Measurements from ENCODE around the gene THAP12. TPM values are rescaled to one million over a fixed set of nuclear protein-coding genes. Genes with fewer than 3 reads are reported as not detected.

Gene THAP12
- total and polyA plus RNA-seq, 2 experiments from 2014 or later = 20.1 to 36.0 TPM

DNA sequence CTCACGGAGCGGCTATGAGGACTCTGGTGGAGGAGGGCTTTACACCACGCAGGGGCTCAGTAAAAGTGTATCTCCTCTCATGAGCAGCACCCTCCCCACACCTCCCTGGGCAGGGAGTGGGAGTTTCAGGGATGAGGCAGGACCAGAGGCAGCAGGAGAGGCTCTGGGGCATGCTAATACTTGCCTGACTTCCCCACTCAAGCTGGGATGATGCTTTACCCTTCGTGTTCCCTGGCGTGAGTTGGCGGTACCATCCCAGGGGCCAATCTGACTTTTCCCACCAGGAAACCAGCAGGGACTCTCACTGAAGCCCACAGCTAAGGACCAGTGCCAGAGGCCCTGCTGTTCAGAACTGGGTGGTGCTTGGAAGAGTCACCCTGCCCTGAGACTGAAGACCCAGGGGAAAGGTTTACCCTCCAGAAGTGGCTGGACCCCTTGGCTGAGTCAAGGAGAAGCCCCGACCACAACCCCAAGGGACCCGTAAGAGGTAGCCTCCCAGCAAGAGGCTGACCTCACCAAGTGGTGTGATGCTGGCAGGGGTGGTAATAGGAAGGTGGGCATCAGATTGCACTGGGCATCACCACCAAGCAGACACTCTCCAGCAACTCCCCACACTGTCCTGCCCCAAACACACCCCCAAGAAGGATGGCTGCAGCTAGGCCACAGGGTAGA lies 65.6 kb downstream of the THAP12 start:
- DNase-seq (ENCODE audit: low spot score) (no peak), ATAC-seq (no peak)
- Mint-ChIP-seq H3K27ac (no peak overlapping the region), H3K4me1 (peaks cover 12% of the 10 kb centered on the region), H3K27me3 (ENCODE audit: insufficient read depth, low read depth, poor library complexity) (peaks cover 32% of the 10 kb centered on the region), H3K9me3 (no peaks in the 10 kb centered on the region), H3K4me3 (no peak overlapping the region), H3K36me3 (ENCODE audit: low read depth) (no peaks in the 10 kb centered on the region)
- Histone ChIP-seq H3K36me3 (ENCODE audit: insufficient read depth) (no peaks in the 10 kb centered on the region), H2AFZ (no peak overlapping the region), H3K27ac (ENCODE audit: low read depth) (no peak overlapping the region), H4K20me1 (replicated peaks; ENCODE audit: insufficient read depth) (no peaks in the 10 kb centered on the region), H3K9me2 (ENCODE audit: insufficient read depth) (no peaks in the 10 kb centered on the region), H3K79me2 (replicated peaks; ENCODE audit: insufficient read depth) (no peaks in the 10 kb centered on the region), H3K27me3 (ENCODE audit: insufficient read depth) (peaks cover 3% of the 10 kb centered on the region), H3K4me2 (no peak overlapping the region), H3K4me3 (no peak overlapping the region), H3K4me1 (ENCODE audit: insufficient read depth) (peaks cover 5% of the 10 kb centered on the region; the same call in 1 of the 2 replicates), H3F3A (replicated peaks; ENCODE audit: low read depth) (no peaks in the 10 kb centered on the region)
- TF ChIP-seq ZNF462 (CRISPR knock-in tag; IDR thresholded peaks at IDR 0.05) = no peak
- no peak for TF ChIP-seq NANOG (IDR thresholded peaks at IDR 0.05; ENCODE audit: borderline replicate concordance)
- no peak for TF ChIP-seq EZH2 (IDR thresholded peaks at IDR 0.05; ENCODE audit: low read depth, unreplicated experiment)
- no peak for TF ChIP-seq ZNF331 (CRISPR knock-in tag; IDR thresholded peaks at IDR 0.05; ENCODE audit: low read depth)
- no peak for TF ChIP-seq JUNB (IDR thresholded peaks at IDR 0.05; ENCODE audit: unreplicated experiment)
- TF ChIP-seq, protein P1, sequence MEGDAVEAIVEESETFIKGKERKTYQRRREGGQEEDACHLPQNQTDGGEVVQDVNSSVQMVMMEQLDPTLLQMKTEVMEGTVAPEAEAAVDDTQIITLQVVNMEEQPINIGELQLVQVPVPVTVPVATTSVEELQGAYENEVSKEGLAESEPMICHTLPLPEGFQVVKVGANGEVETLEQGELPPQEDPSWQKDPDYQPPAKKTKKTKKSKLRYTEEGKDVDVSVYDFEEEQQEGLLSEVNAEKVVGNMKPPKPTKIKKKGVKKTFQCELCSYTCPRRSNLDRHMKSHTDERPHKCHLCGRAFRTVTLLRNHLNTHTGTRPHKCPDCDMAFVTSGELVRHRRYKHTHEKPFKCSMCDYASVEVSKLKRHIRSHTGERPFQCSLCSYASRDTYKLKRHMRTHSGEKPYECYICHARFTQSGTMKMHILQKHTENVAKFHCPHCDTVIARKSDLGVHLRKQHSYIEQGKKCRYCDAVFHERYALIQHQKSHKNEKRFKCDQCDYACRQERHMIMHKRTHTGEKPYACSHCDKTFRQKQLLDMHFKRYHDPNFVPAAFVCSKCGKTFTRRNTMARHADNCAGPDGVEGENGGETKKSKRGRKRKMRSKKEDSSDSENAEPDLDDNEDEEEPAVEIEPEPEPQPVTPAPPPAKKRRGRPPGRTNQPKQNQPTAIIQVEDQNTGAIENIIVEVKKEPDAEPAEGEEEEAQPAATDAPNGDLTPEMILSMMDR (conservative IDR thresholded peaks at IDR 0.05; ENCODE audit: low read depth in 2 of 2) = no peak
- TF ChIP-seq STAT1 (IDR thresholded peaks at IDR 0.05; ENCODE audit: unreplicated experiment) = no peak
- no peak for TF ChIP-seq ETS1 (IDR thresholded peaks at IDR 0.05)
- TF ChIP-seq EZH2phosphoT487 (IDR thresholded peaks at IDR 0.05; ENCODE audit: unreplicated experiment) = no peak
- no peak for TF ChIP-seq ZNF114 (CRISPR knock-in tag; IDR thresholded peaks at IDR 0.05)
- no peak for TF ChIP-seq CREB1 (CRISPR knock-in tag; IDR thresholded peaks at IDR 0.05; ENCODE audit: low read depth)
- TF ChIP-seq, protein P2, sequence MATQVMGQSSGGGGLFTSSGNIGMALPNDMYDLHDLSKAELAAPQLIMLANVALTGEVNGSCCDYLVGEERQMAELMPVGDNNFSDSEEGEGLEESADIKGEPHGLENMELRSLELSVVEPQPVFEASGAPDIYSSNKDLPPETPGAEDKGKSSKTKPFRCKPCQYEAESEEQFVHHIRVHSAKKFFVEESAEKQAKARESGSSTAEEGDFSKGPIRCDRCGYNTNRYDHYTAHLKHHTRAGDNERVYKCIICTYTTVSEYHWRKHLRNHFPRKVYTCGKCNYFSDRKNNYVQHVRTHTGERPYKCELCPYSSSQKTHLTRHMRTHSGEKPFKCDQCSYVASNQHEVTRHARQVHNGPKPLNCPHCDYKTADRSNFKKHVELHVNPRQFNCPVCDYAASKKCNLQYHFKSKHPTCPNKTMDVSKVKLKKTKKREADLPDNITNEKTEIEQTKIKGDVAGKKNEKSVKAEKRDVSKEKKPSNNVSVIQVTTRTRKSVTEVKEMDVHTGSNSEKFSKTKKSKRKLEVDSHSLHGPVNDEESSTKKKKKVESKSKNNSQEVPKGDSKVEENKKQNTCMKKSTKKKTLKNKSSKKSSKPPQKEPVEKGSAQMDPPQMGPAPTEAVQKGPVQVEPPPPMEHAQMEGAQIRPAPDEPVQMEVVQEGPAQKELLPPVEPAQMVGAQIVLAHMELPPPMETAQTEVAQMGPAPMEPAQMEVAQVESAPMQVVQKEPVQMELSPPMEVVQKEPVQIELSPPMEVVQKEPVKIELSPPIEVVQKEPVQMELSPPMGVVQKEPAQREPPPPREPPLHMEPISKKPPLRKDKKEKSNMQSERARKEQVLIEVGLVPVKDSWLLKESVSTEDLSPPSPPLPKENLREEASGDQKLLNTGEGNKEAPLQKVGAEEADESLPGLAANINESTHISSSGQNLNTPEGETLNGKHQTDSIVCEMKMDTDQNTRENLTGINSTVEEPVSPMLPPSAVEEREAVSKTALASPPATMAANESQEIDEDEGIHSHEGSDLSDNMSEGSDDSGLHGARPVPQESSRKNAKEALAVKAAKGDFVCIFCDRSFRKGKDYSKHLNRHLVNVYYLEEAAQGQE (IDR thresholded peaks at IDR 0.05; ENCODE audit: unreplicated experiment) = no peak
